ENCODE measurements around the gene DMD.

GRCh38 chrX:31092476-31092875, 2118.9 kb downstream of the DMD start:
- TF ChIP-seq YY1 (IDR thresholded peaks at IDR 0.05; ENCODE audit: insufficient read depth, insufficient replicate concordance, low read depth, low read length) (no peak), HDAC6 (IDR thresholded peaks at IDR 0.05; ENCODE audit: low read depth, low read length) (no peak)

All from HepG2 (cell line).